Measurements from ENCODE around the gene HERPUD2. TPM values are rescaled to one million over a fixed set of nuclear protein-coding genes. Genes with fewer than 3 reads are reported as not detected.

HERPUD2 gene
- total and polyA plus RNA-seq, 2 of the 4 experiments (the other 2 are of a cell fraction) = 22.2 to 27.2 TPM

DNA sequence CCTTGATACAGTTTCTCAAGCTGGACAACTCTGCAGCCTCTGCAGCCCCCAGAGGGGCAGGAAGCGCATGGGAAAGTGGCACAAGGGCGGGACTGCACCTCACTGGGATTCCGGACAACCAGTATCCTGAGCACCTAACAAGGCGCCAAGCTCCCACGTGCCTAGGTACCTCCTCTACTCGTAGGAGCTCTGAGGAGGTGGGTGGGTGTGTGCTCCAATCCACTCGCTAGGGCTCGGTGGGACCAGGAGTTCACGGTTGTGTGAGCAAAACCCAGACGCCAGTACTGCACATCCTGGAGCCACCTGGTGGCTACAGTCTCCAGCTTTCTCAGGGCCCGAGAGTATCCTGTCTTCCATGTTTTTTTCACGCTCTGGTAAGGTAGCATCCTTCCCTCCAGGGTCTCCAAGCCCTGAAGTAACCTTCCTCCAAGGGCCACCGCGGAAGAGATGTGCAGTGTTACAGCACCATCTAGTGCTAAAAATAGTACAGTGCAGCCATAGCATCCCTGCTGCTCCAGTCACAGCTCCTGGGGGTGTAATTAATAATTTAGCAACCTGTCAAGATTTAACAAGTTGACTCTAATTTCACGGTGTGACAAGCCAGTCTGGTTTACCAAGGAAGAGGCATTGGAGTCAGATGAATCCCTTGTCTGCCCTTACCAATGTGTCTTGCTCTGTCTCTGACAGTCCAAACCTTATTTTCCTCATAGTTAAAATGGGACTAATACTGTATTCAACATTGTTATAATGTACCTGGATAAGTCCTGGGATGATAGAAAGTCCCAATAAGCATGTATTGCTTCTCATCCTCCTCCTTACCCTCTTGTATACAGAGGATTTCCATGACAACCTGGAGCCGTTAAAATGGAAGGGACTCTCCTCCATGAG, 70.4 kb downstream of the HERPUD2 start:
- in situ Hi-C loops (cut with MboI; ENCODE audit: low sequenced_read_pairs) = loop anchor here (5.0 kb wide), 1 partner anchor 202 kb away; no protein-coding TSS in a partner anchor
- H3K9ac ChIP-seq (ENCODE audit: low read depth, low read length) = no peak overlapping the region
- H3K36me3 ChIP-seq (ENCODE audit: control insufficient read depth, insufficient read depth, low read length) = peaks cover 3% of the 10 kb centered on the region; the same call in 1 of the 2 replicates
- H2BK5ac ChIP-seq (ENCODE audit: low read depth, low read length, poor library complexity, severe bottlenecking) = no peak overlapping the region
- BruUV-seq (replicated peaks) = no TSS peak
- no peak overlapping the region for H4K91ac ChIP-seq (ENCODE audit: insufficient read depth, low read depth, low read length)
- peak overlapping the region; percentile 53 for H2AFZ ChIP-seq (replicated peaks; ENCODE audit: low read length, poor library complexity)
- H2BK20ac ChIP-seq (ENCODE audit: low read depth, low read length) = no peak overlapping the region
- H3K4me3 ChIP-seq (ENCODE audit: insufficient read depth, low read depth, low read length) = no peak overlapping the region
- peak; percentile 97 for ATAC-seq (ENCODE audit: low read depth)
- WGBS, 2 experiments (ENCODE audit: extremely low coverage in 2 of 2, insufficient read length in 1 of 2) = no CpG with 5 or more reads among the region's 16 CpGs
- no peak overlapping the region for H4K5ac ChIP-seq (ENCODE audit: low read depth, low read length)
- H3K27ac ChIP-seq (ENCODE audit: insufficient read depth, low read length) = no peak overlapping the region
- no peak overlapping the region for H3K4ac ChIP-seq (ENCODE audit: low read depth, low read length)
- H3K79me1 ChIP-seq (ENCODE audit: low read depth in 1 of 2, low read length in 2 of 2) = no peaks in the 10 kb centered on the region
- no peak overlapping the region for H3K4me2 ChIP-seq (ENCODE audit: low read depth, low read length)
- ChIA-PET CTCF (interaction anchor here (0.8 to 3.4 kb wide), 8 partner anchors 8 to 200 kb away, joined by 3 to 19 read pairs (median 4); no protein-coding TSS in a partner anchor), POLR2A (ENCODE audit: unreplicated experiment) (no interaction called here)
- no peaks in the 10 kb centered on the region for H3K9me1 ChIP-seq (ENCODE audit: insufficient read depth, low read length)
- peak; percentile 29 for DNase-seq
- H3K14ac ChIP-seq (replicated peaks; ENCODE audit: low read depth, low read length) = no peak overlapping the region
- no peak overlapping the region for H2BK120ac ChIP-seq (ENCODE audit: low read depth, low read length)
- no peaks in the 10 kb centered on the region for H3K27me3 ChIP-seq (ENCODE audit: control insufficient read depth, insufficient read depth, low read length)
- H3K56ac ChIP-seq (ENCODE audit: extremely low read depth, insufficient read depth, low read length) = no peak overlapping the region
- TF ChIP-seq SMC3 (IDR thresholded peaks at IDR 0.05; ENCODE audit: low read depth, low read length) (peak; percentile 67), CHD1 (IDR thresholded peaks at IDR 0.05; ENCODE audit: low read depth, low read length) (no peak), FOS (IDR thresholded peaks at IDR 0.05; ENCODE audit: low read depth, low read length) (no peak), CTCF (conservative IDR thresholded peaks at IDR 0.05; ENCODE audit: low read depth, low read length) (peak; percentile 79), RAD21 (IDR thresholded peaks at IDR 0.05; ENCODE audit: low read length) (peak; percentile 82)
- dilution Hi-C loops (cut with HindIII; ENCODE audit: low sequenced_read_pairs, unreplicated experiment) = no loop called here
- no peak overlapping the region for H2BK15ac ChIP-seq (ENCODE audit: low read depth, low read length)
- intact Hi-C loops (cut with micrococcal nuclease) = loop anchor here (1.0 to 5.0 kb wide), 5 partner anchors 88 to 348 kb away; no protein-coding TSS in a partner anchor
- H4K20me1 ChIP-seq (ENCODE audit: insufficient read depth, low read length) = no peaks in the 10 kb centered on the region
- no peak overlapping the region for H4K8ac ChIP-seq (ENCODE audit: low read depth in 2 of 2, low read length in 2 of 2)
- no peak overlapping the region for H3K23ac ChIP-seq (ENCODE audit: low read depth, low read length)
- no peak overlapping the region for H2AK5ac ChIP-seq (ENCODE audit: low read depth, low read length)
- no peaks in the 10 kb centered on the region; the same call in 1 of the 2 replicates for H3K4me1 ChIP-seq (ENCODE audit: control insufficient read depth, insufficient read depth, low read length)
- no peaks in the 10 kb centered on the region for H3K9me3 ChIP-seq (ENCODE audit: control insufficient read depth, insufficient read depth, low read length)
- no peak overlapping the region for H3K18ac ChIP-seq (ENCODE audit: low read depth, low read length)
- peak overlapping the region; percentile 3 for H2AK9ac ChIP-seq (replicated peaks; ENCODE audit: low read depth, low read length, poor library complexity)
